Mesenchymal stem cell (in vitro differentiated cells and primary cell): ENCODE results near the gene TMEM168. TPM values are rescaled to one million over a fixed set of nuclear protein-coding genes. Genes with fewer than 3 reads are reported as not detected.
A peak's percentile ranks its signal among the peaks of the same experiment; 100 is the strongest.
"Not testable (repeated sequence)": the region's sequence is repeated elsewhere in the genome, so short reads cannot be mapped to it uniquely, and the experiment has no call there.

Experiments used
- DNase-seq: peaks from one replicate; pipeline ENCODE4 v3.0.0-alpha.2; 2013
- H2AFZ ChIP-seq: one replicate; pipeline ENCODE4 v1.6.1; 2013; ENCODE audit warnings: low read depth, mild to moderate bottlenecking, control low read depth, inconsistent platforms, low read length, moderate library complexity
- H2AK5ac ChIP-seq: 2 replicates; pipeline ENCODE4 v1.6.1; 2013; ENCODE audit warnings: low read length, moderate library complexity, mild to moderate bottlenecking, inconsistent platforms; ENCODE audit not compliant: severe bottlenecking
- H2BK120ac ChIP-seq: one replicate; pipeline ENCODE4 v1.6.1; 2013; ENCODE audit warnings: low read depth, mild to moderate bottlenecking, inconsistent platforms, low read length, moderate library complexity
- H2BK12ac ChIP-seq, 2 experiments: one replicate each; pipeline ENCODE4 v1.6.1; 2013; ENCODE audit warnings: inconsistent platforms in 2 of 2, low read length in 2 of 2, mild to moderate bottlenecking in 2 of 2, moderate library complexity in 2 of 2, control low read depth in 1 of 2
- H2BK15ac ChIP-seq: one replicate; pipeline ENCODE4 v1.6.1; 2013; ENCODE audit warnings: mild to moderate bottlenecking, low read depth, inconsistent platforms; ENCODE audit not compliant: poor library complexity, severe bottlenecking
- H2BK5ac ChIP-seq: 2 replicates; pipeline ENCODE4 v1.6.1; 2013; ENCODE audit warnings: low read depth, mild to moderate bottlenecking, low read length, control low read depth, inconsistent platforms; ENCODE audit not compliant: poor library complexity, severe bottlenecking
- H3K14ac ChIP-seq, 2 experiments: one replicate each; pipeline ENCODE4 v1.6.1; 2013; ENCODE audit warnings: inconsistent platforms in 2 of 2, low read length in 2 of 2, control low read depth in 1 of 2, mild to moderate bottlenecking in 1 of 2, moderate library complexity in 1 of 2
- H3K18ac ChIP-seq, 2 experiments: one replicate each; pipeline ENCODE4 v1.6.1; 2013; ENCODE audit warnings: inconsistent platforms in 2 of 2, low read length in 2 of 2, control low read depth in 1 of 2, low read depth in 1 of 2, mild to moderate bottlenecking in 1 of 2
- H3K23ac ChIP-seq, 2 experiments: one replicate each; pipeline ENCODE4 v1.6.1; 2013; ENCODE audit warnings: inconsistent platforms in 2 of 2, low read length in 2 of 2, mild to moderate bottlenecking in 2 of 2, moderate library complexity in 2 of 2, control low read depth in 1 of 2
- H3K27ac ChIP-seq: 2 replicates; pipeline ENCODE4 v1.5.1; 2013; ENCODE audit warnings: mild to moderate bottlenecking, moderate library complexity, low read length, control low read depth, inconsistent platforms; ENCODE audit not compliant: poor library complexity, severe bottlenecking
- H3K27me3 ChIP-seq, 2 experiments: 2 replicates each; pipeline versions ENCODE4 v1.6.1 to v1.7.0; 2013; ENCODE audit warnings: low read length in 2 of 2, mild to moderate bottlenecking in 2 of 2, moderate library complexity in 2 of 2, control low read depth in 1 of 2, inconsistent platforms in 1 of 2; ENCODE audit not compliant: control insufficient read depth in 1 of 2, insufficient read depth in 1 of 2
- H3K36me3 ChIP-seq, 2 experiments: 2 replicates each; pipeline versions ENCODE4 v1.6.1 to v1.7.0; 2013; ENCODE audit warnings: low read length in 2 of 2, control low read depth in 1 of 2, inconsistent platforms in 1 of 2, low read depth in 1 of 2, mild to moderate bottlenecking in 1 of 2; ENCODE audit not compliant: insufficient read depth in 2 of 2, control insufficient read depth in 1 of 2
- H3K4ac ChIP-seq, 2 experiments: one replicate each; pipeline ENCODE4 v1.6.1; 2013; ENCODE audit warnings: inconsistent platforms in 2 of 2, low read length in 2 of 2, mild to moderate bottlenecking in 2 of 2, moderate library complexity in 2 of 2, control low read depth in 1 of 2, low read depth in 1 of 2
- H3K4me1 ChIP-seq: 2 replicates; pipeline ENCODE4 v1.6.1; 2013; ENCODE audit warnings: low read depth, low read length, control low read depth; ENCODE audit not compliant: control insufficient read depth, insufficient read depth
- H3K4me2 ChIP-seq: 2 replicates; pipeline ENCODE4 v1.6.1; 2013; ENCODE audit warnings: low read length, mild to moderate bottlenecking, inconsistent platforms; ENCODE audit not compliant: poor library complexity, severe bottlenecking
- H3K4me3 ChIP-seq, 2 experiments: 2 replicates each; pipeline versions ENCODE4 v1.5.1 to v1.7.0; 2013; ENCODE audit warnings: low read length in 2 of 2, mild to moderate bottlenecking in 2 of 2, control low read depth in 1 of 2, low read depth in 1 of 2; ENCODE audit not compliant: insufficient read depth in 1 of 2
- H3K79me1 ChIP-seq: replicated peaks from 2 replicates; pipeline ENCODE4 v1.6.1; 2013; ENCODE audit warnings: mild to moderate bottlenecking, control low read depth, low read length, inconsistent platforms; ENCODE audit not compliant: poor library complexity, severe bottlenecking
- H3K9ac ChIP-seq: 2 replicates; pipeline ENCODE4 v1.7.0; 2013; ENCODE audit warnings: mild to moderate bottlenecking, low read length, moderate library complexity
- H3K9me3 ChIP-seq: 2 replicates; pipeline ENCODE4 v1.7.0; 2013; ENCODE audit warnings: mild to moderate bottlenecking, low read length; ENCODE audit not compliant: control insufficient read depth
- H4K8ac ChIP-seq: one replicate; pipeline ENCODE4 v1.6.1; 2013; ENCODE audit warnings: inconsistent platforms, mild to moderate bottlenecking, low read length, moderate library complexity
- H4K91ac ChIP-seq: one replicate; pipeline ENCODE4 v1.6.1; 2013; ENCODE audit warnings: mild to moderate bottlenecking, low read length, inconsistent platforms
- WGBS: methylation state at CpG from one replicate; pipeline ENCODE4 v1.1.7; 2013; ENCODE audit warnings: mixed read lengths; 5-methylcytosine and 5-hydroxymethylcytosine counted together
- polyA plus RNA-seq, 2 experiments: library from polyadenylated mRNA; stranded (reverse); fragments of 200-250 nt; gene quantifications; one replicate each; pipeline ENCODE4 v1.2.3, GENCODE V29; 2013

TMEM168 gene, protein sequence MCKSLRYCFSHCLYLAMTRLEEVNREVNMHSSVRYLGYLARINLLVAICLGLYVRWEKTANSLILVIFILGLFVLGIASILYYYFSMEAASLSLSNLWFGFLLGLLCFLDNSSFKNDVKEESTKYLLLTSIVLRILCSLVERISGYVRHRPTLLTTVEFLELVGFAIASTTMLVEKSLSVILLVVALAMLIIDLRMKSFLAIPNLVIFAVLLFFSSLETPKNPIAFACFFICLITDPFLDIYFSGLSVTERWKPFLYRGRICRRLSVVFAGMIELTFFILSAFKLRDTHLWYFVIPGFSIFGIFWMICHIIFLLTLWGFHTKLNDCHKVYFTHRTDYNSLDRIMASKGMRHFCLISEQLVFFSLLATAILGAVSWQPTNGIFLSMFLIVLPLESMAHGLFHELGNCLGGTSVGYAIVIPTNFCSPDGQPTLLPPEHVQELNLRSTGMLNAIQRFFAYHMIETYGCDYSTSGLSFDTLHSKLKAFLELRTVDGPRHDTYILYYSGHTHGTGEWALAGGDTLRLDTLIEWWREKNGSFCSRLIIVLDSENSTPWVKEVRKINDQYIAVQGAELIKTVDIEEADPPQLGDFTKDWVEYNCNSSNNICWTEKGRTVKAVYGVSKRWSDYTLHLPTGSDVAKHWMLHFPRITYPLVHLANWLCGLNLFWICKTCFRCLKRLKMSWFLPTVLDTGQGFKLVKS
- polyA plus RNA-seq (2013, experiment 1 of 2), result 10.8 TPM
- polyA plus RNA-seq (2013, experiment 2 of 2), result 12.4 TPM

DNA sequence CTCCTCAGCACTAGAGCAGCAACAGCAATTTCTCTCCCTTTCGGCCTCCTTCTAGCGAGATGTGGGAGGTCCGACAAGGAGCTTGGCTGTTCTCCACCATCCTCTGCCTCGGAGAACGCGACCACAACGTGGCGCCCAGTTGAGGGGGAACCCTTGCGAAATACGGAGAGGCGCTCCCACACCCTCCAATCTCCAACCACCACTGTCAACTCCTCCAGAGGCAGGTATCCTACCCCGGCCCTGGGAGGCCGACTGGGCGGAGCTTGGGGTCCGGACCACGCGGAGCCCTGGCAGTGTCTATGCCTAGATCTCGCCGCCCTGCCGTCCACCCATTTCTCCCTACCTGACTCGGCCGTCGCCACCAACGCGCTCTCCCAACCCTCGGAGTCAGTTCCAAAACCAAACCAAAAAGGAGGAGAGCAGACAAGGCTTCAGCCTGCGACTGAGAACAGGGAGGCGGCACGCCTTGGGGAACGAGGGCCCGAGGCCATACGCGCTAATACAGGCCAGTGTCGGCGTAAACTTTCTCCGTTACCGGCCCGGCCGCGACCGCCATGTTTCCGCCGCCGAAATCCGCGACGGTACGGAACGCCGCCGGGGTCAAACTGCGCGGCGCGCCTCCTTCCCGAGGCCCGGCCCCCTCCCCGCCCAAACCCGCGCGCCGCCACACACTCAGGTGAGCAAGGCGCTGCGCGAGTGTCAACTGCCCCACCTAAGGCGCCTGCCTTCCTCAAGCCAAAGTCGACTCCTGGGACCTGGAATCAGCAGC lies at the start of gene TMEM168:
TSS of gene TMEM168 (minus strand) at position 577 of the 769 bp plus-strand sequence. CDS start 5,568 bp downstream, outside the sequence.
- Histone ChIP-seq H3K4me2 (peak within 1 kb of the TSS; percentile 64), H2BK5ac (no peak within 1 kb of the TSS), H3K79me1 (peaks cover 7% of the 10 kb centered on the region), H2AK5ac (no peak within 1 kb of the TSS), H3K36me3 (no peaks in the 10 kb centered on the region), H3K27ac (peak within 1 kb of the TSS; percentile 71), H3K9ac (peak within 1 kb of the TSS; percentile 97), H4K91ac (peak within 1 kb of the TSS; percentile 89), H3K4me1 (peaks cover 3% of the 10 kb centered on the region), H3K4me3 (peak within 1 kb of the TSS; percentile 76 to 92), H3K18ac (peak within 1 kb of the TSS; percentile 79 to 85), H3K9me3 (no peaks in the 10 kb centered on the region), H2BK15ac (peak within 1 kb of the TSS; percentile 93), H3K23ac (peak within 1 kb of the TSS in 1 of 2 experiments; percentile 5), H4K8ac (peak within 1 kb of the TSS; percentile 97), H3K27me3 (no peaks in the 10 kb centered on the region), H3K14ac (peak within 1 kb of the TSS in 1 of 2 experiments; percentile 94), H2BK12ac (peak within 1 kb of the TSS in 1 of 2 experiments; percentile 61), H2AFZ (peak within 1 kb of the TSS; percentile 51), H2BK120ac (peak within 1 kb of the TSS; percentile 22), H3K4ac (peak within 1 kb of the TSS; percentile 15 to 85)
- 2% methylated on average over 66 of the region's 67 CpGs for WGBS
- peak; percentile 83 for DNase-seq

- H3K9ac ChIP-seq, H3K36me3 ChIP-seq, H3K18ac ChIP-seq: not testable (repeated sequence)
These were observed 45.7 kb upstream of the TMEM168 start for GRCh38 chr7:112835928-112836327.

DNA sequence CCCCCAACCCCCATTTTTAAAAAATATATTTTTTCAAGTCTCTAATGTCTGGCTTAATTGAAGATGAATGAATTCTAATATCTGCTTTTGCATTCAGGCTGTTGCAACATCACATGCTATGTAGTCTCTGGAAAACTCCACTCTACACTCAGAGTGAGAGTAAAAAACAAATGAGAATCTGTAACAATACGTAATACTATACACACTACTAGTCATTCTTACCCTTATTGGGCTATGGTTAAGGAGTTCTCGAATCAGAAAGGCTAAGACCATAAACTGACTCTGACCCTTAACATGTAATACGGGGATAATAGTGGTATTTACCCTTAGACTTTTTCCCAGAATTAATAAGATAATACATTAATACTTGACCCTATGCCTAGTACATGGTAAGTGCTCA lies 42.9 kb upstream of the TMEM168 start:
- Histone ChIP-seq H2AFZ (no peak overlapping the region), H2BK15ac (no peak overlapping the region), H3K18ac (no peak overlapping the region), H3K4me3 (no peak overlapping the region), H3K9me3 (peaks cover 22% of the 10 kb centered on the region), H4K8ac (no peak overlapping the region), H3K14ac (no peak overlapping the region), H3K4ac (no peak overlapping the region), H3K4me1 (no peaks in the 10 kb centered on the region), H2AK5ac (no peak overlapping the region), H3K9ac (no peak overlapping the region), H3K36me3 (peaks cover 0 to 33% of the 10 kb centered on the region in 2 experiments), H2BK12ac (no peak overlapping the region), H3K4me2 (no peak overlapping the region), H3K23ac (no peak overlapping the region), H2BK120ac (no peak overlapping the region), H3K27me3 (no peaks in the 10 kb centered on the region), H2BK5ac (no peak overlapping the region), H3K79me1 (peaks cover 2% of the 10 kb centered on the region), H4K91ac (no peak overlapping the region), H3K27ac (no peak overlapping the region)
- WGBS, result no CpG with 5 or more reads among the region's 3 CpGs
- DNase-seq, result no peak

More at GRCh38 chr7:112835928-112836327, 45.7 kb upstream of the TMEM168 start:
- not testable (repeated sequence) for H3K27me3 ChIP-seq, H3K79me1 ChIP-seq, H3K4ac ChIP-seq, H4K91ac ChIP-seq, H3K27ac ChIP-seq, H2BK12ac ChIP-seq, H3K14ac ChIP-seq, H2AK5ac ChIP-seq, H2BK15ac ChIP-seq, H3K23ac ChIP-seq, H3K4me1 ChIP-seq, H2AFZ ChIP-seq, H3K9me3 ChIP-seq, H2BK5ac ChIP-seq, H2BK120ac ChIP-seq, H3K4me2 ChIP-seq, DNase-seq, H3K4me3 ChIP-seq, H4K8ac ChIP-seq
- WGBS, result 88% methylated on average over 4 of the region's 4 CpGs
